ENCODE data around the gene MLLT1.

GRCh38 chr19:6198896-6199239 lies 80.9 kb downstream of the MLLT1 start:
- TF ChIP-seq EZH2 (IDR thresholded peaks at IDR 0.05; ENCODE audit: borderline replicate concordance, low read length) (no peak), CTCF (conservative IDR thresholded peaks at IDR 0.05 in 1 of 2, IDR thresholded peaks at IDR 0.05 in 1 of 2; ENCODE audit: extremely low read depth in 1 of 2, insufficient read depth in 1 of 2, low read depth in 1 of 2, low read length in 2 of 2) (no peak)

Data from mammary epithelial cell (primary cell).